Measurements from ENCODE around the gene EDA.
"Not testable (repeated sequence)": the region's sequence is repeated elsewhere in the genome, so short reads cannot be mapped to it uniquely, and the experiment has no call there.

EDA gene

GRCh38 chrX:69748055-69748454, 132.1 kb downstream of the EDA start:
- DNase-seq: no peak

GRCh38 chrX:69759921-69760625, 144.2 kb downstream of the EDA start:
- no peak for DNase-seq

- no peak for DNase-seq
Measured at GRCh38 chrX:69761633-69762032, 145.7 kb downstream of the EDA start.

GRCh38 chrX:69762340-69762739, 146.4 kb downstream of the EDA start:
- no peak for DNase-seq

- DNase-seq: no peak
Measured at GRCh38 chrX:69793260-69793935, 177.5 kb downstream of the EDA start.

- no peak for DNase-seq
Measured at GRCh38 chrX:69795702-69796101, 179.8 kb downstream of the EDA start.

- no peak for DNase-seq
Measured at GRCh38 chrX:69807400-69807799, 191.5 kb downstream of the EDA start.

GRCh38 chrX:69808375-69808774, 192.5 kb downstream of the EDA start:
- no peak for DNase-seq

GRCh38 chrX:69813677-69814076, 197.8 kb downstream of the EDA start:
- no peak for DNase-seq

GRCh38 chrX:69815063-69815462, 199.2 kb downstream of the EDA start:
- DNase-seq: no peak

GRCh38 chrX:69815519-69815918, 199.6 kb downstream of the EDA start:
- DNase-seq: no peak

GRCh38 chrX:69844636-69845035, 228.7 kb downstream of the EDA start:
- DNase-seq: no peak

- not testable (repeated sequence) for DNase-seq
Measured at GRCh38 chrX:69859999-69860398, 244.1 kb downstream of the EDA start.

- DNase-seq: no peak
Measured at GRCh38 chrX:69876221-69876620, 260.3 kb downstream of the EDA start.

GRCh38 chrX:69884210-69884609, 268.3 kb downstream of the EDA start:
- DNase-seq: no peak

- DNase-seq: no peak
Measured at GRCh38 chrX:69896046-69896445, 280.1 kb downstream of the EDA start.

GRCh38 chrX:69900491-69900890, 284.6 kb downstream of the EDA start:
- DNase-seq: no peak

- DNase-seq: no peak
Measured at GRCh38 chrX:69906447-69906846, 290.5 kb downstream of the EDA start.

GRCh38 chrX:69914781-69915180, 298.9 kb downstream of the EDA start:
- no peak for DNase-seq

GRCh38 chrX:69919749-69920148, 303.8 kb downstream of the EDA start:
- no peak for DNase-seq

GRCh38 chrX:69932323-69932722, 316.4 kb downstream of the EDA start:
- DNase-seq: no peak

GRCh38 chrX:69948276-69948797, 332.4 kb downstream of the EDA start:
- DNase-seq: no peak

GRCh38 chrX:69951753-69952152, 335.8 kb downstream of the EDA start:
- DNase-seq: no peak

GRCh38 chrX:69959712-69960111, 343.8 kb downstream of the EDA start:
- DNase-seq: no peak
